ENCODE measurements around the gene GCG. TPM values are rescaled to one million over a fixed set of nuclear protein-coding genes. Genes with fewer than 3 reads are reported as not detected.

GCG gene
- polyA plus RNA-seq, 1 donor (not counting 4 experiments of a cell fraction or from before 2014, with no cell fraction given): not detected

DNA sequence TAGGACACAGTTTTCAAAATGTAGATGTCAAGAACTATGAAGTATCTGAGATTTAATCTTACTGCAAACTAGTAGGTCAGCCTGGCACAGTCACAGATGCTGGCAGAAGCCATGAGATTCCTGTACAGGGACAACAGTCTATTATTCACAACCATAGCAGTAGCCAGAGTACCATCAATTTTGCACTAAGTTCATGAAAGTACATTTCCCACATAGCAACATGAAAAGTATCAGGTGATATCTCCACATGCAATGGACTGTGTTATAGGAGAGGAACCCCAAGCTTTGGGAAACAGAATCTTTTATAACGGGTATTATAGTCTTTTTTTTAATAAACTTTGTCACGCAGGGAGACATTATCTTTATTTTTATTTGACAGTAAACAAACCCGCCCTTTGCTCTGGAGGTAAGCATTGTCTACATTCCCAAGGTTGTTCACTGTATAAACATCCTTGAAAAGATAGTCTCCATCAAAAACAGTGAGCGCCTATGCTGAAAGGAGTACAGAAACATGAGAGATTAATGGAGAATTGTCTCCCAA, 44.6 kb downstream of the GCG start:
- Histone ChIP-seq H3K9me1 (ENCODE audit: control insufficient read depth, extremely low read depth, insufficient read depth, low read length) (no peaks in the 10 kb centered on the region), H3K27ac (ENCODE audit: control insufficient read depth, insufficient read depth, low read length) (no peak overlapping the region), H2AFZ (ENCODE audit: control insufficient read depth, low read length) (no peak overlapping the region), H3K79me2 (ENCODE audit: control insufficient read depth, insufficient read depth, low read length) (no peaks in the 10 kb centered on the region), H3K4me2 (ENCODE audit: control insufficient read depth, extremely low read depth, insufficient read depth, low read depth, low read length) (no peak overlapping the region), H3K9ac (ENCODE audit: control insufficient read depth, extremely low read depth, insufficient read depth, low read length) (no peak overlapping the region), H3K36me3 (ENCODE audit: control insufficient read depth in 2 of 2, extremely low read depth in 1 of 2, insufficient read depth in 2 of 2, low read length in 2 of 2) (no peaks in the 10 kb centered on the region), H3K4me1 (ENCODE audit: control insufficient read depth, extremely low read depth, insufficient read depth, low read length) (peaks cover 6% of the 10 kb centered on the region), H3K9me3 (ENCODE audit: control insufficient read depth, low read depth, low read length) (no peaks in the 10 kb centered on the region), H3K4me3 (ENCODE audit: control insufficient read depth in 2 of 3, extremely low read depth in 1 of 3, insufficient read depth in 2 of 3, low read depth in 1 of 3, low read length in 3 of 3) (no peak overlapping the region), H4K20me1 (ENCODE audit: control insufficient read depth, extremely low read depth, insufficient read depth, low read length) (no peaks in the 10 kb centered on the region), H3K27me3 (ENCODE audit: control insufficient read depth, extremely low read depth, insufficient read depth, low read length) (no peaks in the 10 kb centered on the region)
- dilution Hi-C loops (cut with MboI; ENCODE audit: extremely low pct_ligation_motif_present, low sequenced_read_pairs): no loop called here
- DNase-seq (ENCODE audit: low read depth, low spot score) (no peak), FAIRE-seq (no peak)
- no peak for TF ChIP-seq CTCF (optimal IDR thresholded peaks at IDR 0.05 in 1 of 3, IDR thresholded peaks at IDR 0.05 in 1 of 3, conservative IDR thresholded peaks at IDR 0.05 in 1 of 3; ENCODE audit: extremely low read depth in 1 of 3, insufficient read depth in 2 of 3, low read length in 3 of 3)
- TF ChIP-seq EZH2 (IDR thresholded peaks at IDR 0.05; ENCODE audit: low read length): no peak

DNA sequence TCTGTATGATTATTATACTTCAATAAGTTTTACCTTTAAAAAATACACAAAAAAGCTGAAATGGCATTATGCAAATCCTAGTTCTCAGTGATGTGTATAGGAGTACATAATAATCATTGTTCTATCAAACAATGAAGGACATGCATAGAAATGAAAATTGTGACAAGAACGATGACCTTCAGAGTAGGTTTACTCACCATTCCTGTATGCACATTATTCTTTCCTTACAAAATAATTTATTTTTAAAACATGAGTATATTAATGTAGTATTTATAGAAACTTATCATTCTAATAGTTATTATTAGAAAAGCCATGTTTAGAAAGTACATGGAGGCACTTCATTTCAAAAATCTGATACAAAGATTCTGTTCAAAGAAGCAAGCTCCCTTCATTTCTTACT, 45.3 kb downstream of the GCG start:
- Histone ChIP-seq H4K20me1 (ENCODE audit: control insufficient read depth, extremely low read depth, insufficient read depth, low read length) (no peaks in the 10 kb centered on the region), H3K4me1 (ENCODE audit: control insufficient read depth, extremely low read depth, insufficient read depth, low read length) (no peaks in the 10 kb centered on the region), H3K27me3 (ENCODE audit: control insufficient read depth, extremely low read depth, insufficient read depth, low read length) (no peaks in the 10 kb centered on the region), H3K79me2 (ENCODE audit: control insufficient read depth, insufficient read depth, low read length) (no peaks in the 10 kb centered on the region), H3K4me3 (ENCODE audit: control insufficient read depth in 2 of 3, extremely low read depth in 1 of 3, insufficient read depth in 2 of 3, low read depth in 1 of 3, low read length in 3 of 3) (no peak overlapping the region), H2AFZ (ENCODE audit: control insufficient read depth, low read length) (no peak overlapping the region), H3K4me2 (ENCODE audit: control insufficient read depth, extremely low read depth, insufficient read depth, low read depth, low read length) (no peak overlapping the region), H3K9me1 (ENCODE audit: control insufficient read depth, extremely low read depth, insufficient read depth, low read length) (no peaks in the 10 kb centered on the region), H3K9me3 (ENCODE audit: control insufficient read depth, low read depth, low read length) (no peaks in the 10 kb centered on the region), H3K27ac (ENCODE audit: control insufficient read depth, insufficient read depth, low read length) (no peak overlapping the region), H3K9ac (ENCODE audit: control insufficient read depth, extremely low read depth, insufficient read depth, low read length) (no peak overlapping the region), H3K36me3 (ENCODE audit: control insufficient read depth in 2 of 2, extremely low read depth in 1 of 2, insufficient read depth in 2 of 2, low read length in 2 of 2) (no peaks in the 10 kb centered on the region)
- DNase-seq (ENCODE audit: low read depth, low spot score) (no peak), FAIRE-seq (no peak)
- no peak for TF ChIP-seq CTCF (optimal IDR thresholded peaks at IDR 0.05 in 1 of 3, IDR thresholded peaks at IDR 0.05 in 1 of 3, conservative IDR thresholded peaks at IDR 0.05 in 1 of 3; ENCODE audit: extremely low read depth in 1 of 3, insufficient read depth in 2 of 3, low read length in 3 of 3)
- TF ChIP-seq EZH2 (IDR thresholded peaks at IDR 0.05; ENCODE audit: low read length): no peak
- dilution Hi-C loops (cut with MboI; ENCODE audit: extremely low pct_ligation_motif_present, low sequenced_read_pairs): no loop called here

Measured in keratinocyte (primary cell).